ENCODE data around the gene LKAAEAR1.

DNA sequence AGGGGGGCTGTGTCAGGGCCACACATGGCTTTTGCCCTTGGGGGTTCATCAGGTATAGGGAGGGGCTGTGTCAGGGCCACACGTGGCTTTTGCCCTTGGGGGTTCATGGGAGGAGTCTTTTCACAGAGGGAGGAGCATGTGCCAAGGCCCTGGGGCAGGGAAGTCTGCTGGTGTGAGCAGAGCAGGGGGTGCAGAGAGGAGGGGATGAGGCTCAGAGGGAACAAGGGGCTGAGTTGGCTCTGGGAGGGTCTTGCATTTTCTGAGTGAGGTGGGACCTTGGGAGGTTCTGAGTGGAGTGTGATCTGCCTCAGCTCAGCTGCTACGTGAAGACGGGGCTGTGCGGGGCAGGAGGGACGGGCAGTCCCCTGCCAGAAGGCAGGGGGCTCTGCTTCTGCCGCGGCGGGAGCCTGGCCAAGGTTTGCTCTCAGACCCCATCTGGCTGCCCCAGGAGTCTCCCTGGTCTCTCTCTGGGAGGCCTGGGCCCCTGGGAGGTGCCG is 28.8 kb downstream of the LKAAEAR1 start:
- TF ChIP-seq, protein P1, sequence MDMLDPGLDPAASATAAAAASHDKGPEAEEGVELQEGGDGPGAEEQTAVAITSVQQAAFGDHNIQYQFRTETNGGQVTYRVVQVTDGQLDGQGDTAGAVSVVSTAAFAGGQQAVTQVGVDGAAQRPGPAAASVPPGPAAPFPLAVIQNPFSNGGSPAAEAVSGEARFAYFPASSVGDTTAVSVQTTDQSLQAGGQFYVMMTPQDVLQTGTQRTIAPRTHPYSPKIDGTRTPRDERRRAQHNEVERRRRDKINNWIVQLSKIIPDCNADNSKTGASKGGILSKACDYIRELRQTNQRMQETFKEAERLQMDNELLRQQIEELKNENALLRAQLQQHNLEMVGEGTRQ (IDR thresholded peaks at IDR 0.05; ENCODE audit: low read depth, low read length), result no peak
- no peak for TF ChIP-seq MAFK (IDR thresholded peaks at IDR 0.05; ENCODE audit: low read depth, low read length)
- no peak for TF ChIP-seq CTCF (conservative IDR thresholded peaks at IDR 0.05; ENCODE audit: low read depth, low read length)
- TF ChIP-seq POLR2A (IDR thresholded peaks at IDR 0.05; ENCODE audit: low read depth, low read length), result no peak
- no peak for TF ChIP-seq RAD21 (IDR thresholded peaks at IDR 0.05; ENCODE audit: low read length)
- no peak for TF ChIP-seq MAZ (IDR thresholded peaks at IDR 0.05; ENCODE audit: borderline replicate concordance, low read depth, low read length)
- TF ChIP-seq MXI1 (IDR thresholded peaks at IDR 0.05; ENCODE audit: borderline replicate concordance, low read depth, low read length), result no peak
- no peak for TF ChIP-seq CHD1 (IDR thresholded peaks at IDR 0.05; ENCODE audit: low read depth, low read length)
- TF ChIP-seq ELK1 (IDR thresholded peaks at IDR 0.05; ENCODE audit: borderline replicate concordance, low read depth, low read length), result no peak
- no peak for TF ChIP-seq BHLHE40 (IDR thresholded peaks at IDR 0.05; ENCODE audit: low read depth, low read length)
- no peak for TF ChIP-seq SMC3 (IDR thresholded peaks at IDR 0.05; ENCODE audit: low read depth, low read length)
- TF ChIP-seq RCOR1 (IDR thresholded peaks at IDR 0.05; ENCODE audit: insufficient replicate concordance, low read length), result no peak
- TF ChIP-seq FOS (IDR thresholded peaks at IDR 0.05; ENCODE audit: low read depth, low read length), result no peak
